Measurements from ENCODE around the gene ATP6V0D1. TPM values are rescaled to one million over a fixed set of nuclear protein-coding genes. Genes with fewer than 3 reads are reported as not detected.
A peak's percentile ranks its signal among the peaks of the same experiment; 100 is the strongest.

Gene ATP6V0D1
- total RNA-seq, 1 donor from 2014 or later, result 89.2 TPM

- DNase-seq (ENCODE audit: low spot score), result no peak
Measured at GRCh38 chr16:67407788-67408452, 73.0 kb downstream of the ATP6V0D1 start.

GRCh38 chr16:67407176-67407787, 73.7 kb downstream of the ATP6V0D1 start:
- DNase-seq (ENCODE audit: low spot score), result no peak

GRCh38 chr16:67406111-67406971, 74.6 kb downstream of the ATP6V0D1 start:
- DNase-seq (ENCODE audit: low spot score), result no peak

- no peak for DNase-seq (ENCODE audit: low spot score)
Measured at GRCh38 chr16:67405336-67405735, 75.6 kb downstream of the ATP6V0D1 start.

GRCh38 chr16:67404740-67405226, 76.2 kb downstream of the ATP6V0D1 start:
- DNase-seq (ENCODE audit: low spot score), result peak; percentile 86

GRCh38 chr16:67403976-67404555, 76.9 kb downstream of the ATP6V0D1 start:
- DNase-seq (ENCODE audit: low spot score), result no peak

GRCh38 chr16:67400901-67401300, 80.1 kb downstream of the ATP6V0D1 start:
- no peak for DNase-seq (ENCODE audit: low spot score)

- no peak for DNase-seq (ENCODE audit: low spot score)
Measured at GRCh38 chr16:67399749-67400704, 80.9 kb downstream of the ATP6V0D1 start.

- DNase-seq (ENCODE audit: low spot score), result no peak
Measured at GRCh38 chr16:67399218-67399733, 81.7 kb downstream of the ATP6V0D1 start.

GRCh38 chr16:67398546-67399217, 82.3 kb downstream of the ATP6V0D1 start:
- DNase-seq (ENCODE audit: low spot score), result no peak

GRCh38 chr16:67397812-67398545, 83.0 kb downstream of the ATP6V0D1 start:
- no peak for DNase-seq (ENCODE audit: low spot score)

- no peak for DNase-seq (ENCODE audit: low spot score)
Measured at GRCh38 chr16:67397036-67397801, 83.7 kb downstream of the ATP6V0D1 start.

- peak; percentile 83 for DNase-seq (ENCODE audit: low spot score)
Measured at GRCh38 chr16:67396159-67397035, 84.6 kb downstream of the ATP6V0D1 start.

- DNase-seq (ENCODE audit: low spot score), result no peak
Measured at GRCh38 chr16:67395458-67396158, 85.3 kb downstream of the ATP6V0D1 start.

GRCh38 chr16:67395105-67395457, 85.9 kb downstream of the ATP6V0D1 start:
- no peak for DNase-seq (ENCODE audit: low spot score)

- DNase-seq (ENCODE audit: low spot score), result no peak
Measured at GRCh38 chr16:67394155-67395104, 86.5 kb downstream of the ATP6V0D1 start.
